H1 (cell line): Measurements from ENCODE around the gene FBXO46. TPM values are rescaled to one million over a fixed set of nuclear protein-coding genes. Genes with fewer than 3 reads are reported as not detected.

Experiments used
- CTCF ChIA-PET: fragments of 300-600 bp; sonication (Branson Sonifier 250); formaldehyde crosslinking; loops from one replicate; lab custom pipeline; 2021; ENCODE audit not compliant: partially characterized antibody; lab: Charles Lee
- POLR2A ChIA-PET: fragments of 300-600 bp; sonication (Branson Sonifier 250); formaldehyde crosslinking; loops from one replicate; lab custom pipeline; 2021; ENCODE audit warnings: inconsistent platforms; ENCODE audit not compliant: partially characterized antibody; lab: Charles Lee
- DNase-seq, 2 experiments: peaks; one replicate each; pipeline versions ENCODE4 v3.0.0 to v3.0.0-alpha.2; 2010 to 2022; ENCODE audit warnings: low spot score in 2 of 2, low read depth in 1 of 2, mixed read lengths in 1 of 2
- FAIRE-seq: peaks from 2 replicates; lab custom pipeline; 2011; peaks lifted over from hg19 to GRCh38; lab: Jason Lieb, UNC
- H2AFZ ChIP-seq: 2 replicates; pipeline ENCODE4 v1.8.1; 2012; ENCODE audit warnings: low read length, inconsistent platforms
- H2AK5ac ChIP-seq: 2 replicates; pipeline ENCODE4 v1.6.1; 2013; ENCODE audit warnings: low read depth, low read length
- H2BK120ac ChIP-seq: replicated peaks from 2 replicates; pipeline ENCODE3; 2013; ENCODE audit warnings: low read depth, low read length, inconsistent platforms
- H2BK12ac ChIP-seq: 2 replicates; pipeline ENCODE4 v1.6.1; 2013; ENCODE audit warnings: low read depth, low read length
- H2BK15ac ChIP-seq: 2 replicates; pipeline ENCODE4 v1.6.1; 2013; ENCODE audit warnings: low read length
- H2BK20ac ChIP-seq: 2 replicates; pipeline ENCODE4 v1.6.1; 2013; ENCODE audit warnings: low read length
- H2BK5ac ChIP-seq: 2 replicates; pipeline ENCODE4 v1.6.1; 2013; ENCODE audit warnings: low read depth, low read length
- H3K14ac ChIP-seq: 2 replicates; pipeline ENCODE4 v1.6.1; 2013; ENCODE audit warnings: inconsistent platforms; ENCODE audit not compliant: insufficient read length
- H3K18ac ChIP-seq: 2 replicates; pipeline ENCODE4 v1.6.1; 2013; ENCODE audit warnings: low read length; ENCODE audit errors: extremely low read depth
- H3K23ac ChIP-seq: 2 replicates; pipeline ENCODE4 v1.6.1; 2013; ENCODE audit warnings: inconsistent platforms; ENCODE audit not compliant: insufficient read length
- H3K23me2 ChIP-seq: 2 replicates; pipeline ENCODE4 v1.6.1; 2013; ENCODE audit warnings: low read depth, low read length
- H3K27ac ChIP-seq: 2 replicates; pipeline ENCODE4 v1.6.1; 2011; ENCODE audit warnings: low read depth, low read length, inconsistent platforms
- H3K27me3 ChIP-seq, 4 experiments: replicated peaks in 1 of 4; 1 replicate in 1 of 4; 2 replicates in 3 of 4; pipeline versions ENCODE4 v1.6.1 to v1.8.1; 2011 to 2013; ENCODE audit warnings: low read length in 3 of 4, mild to moderate bottlenecking in 3 of 4, inconsistent platforms in 2 of 4, mixed read lengths in 2 of 4, moderate library complexity in 1 of 4; ENCODE audit not compliant: control insufficient read depth in 3 of 4, insufficient read depth in 3 of 4; ENCODE audit errors: extremely low read depth in 1 of 4
- H3K36me3 ChIP-seq, 4 experiments: 2 replicates each; pipeline versions ENCODE4 v1.6.1 to v1.8.1; 2011 to 2013; ENCODE audit warnings: mild to moderate bottlenecking in 4 of 4, low read length in 3 of 4, moderate library complexity in 2 of 4, control low read depth in 1 of 4, inconsistent platforms in 1 of 4; ENCODE audit not compliant: insufficient read depth in 4 of 4, control insufficient read depth in 2 of 4
- H3K4ac ChIP-seq: replicated peaks from 2 replicates; pipeline ENCODE3; 2013; ENCODE audit warnings: low read length, low read depth, mixed read lengths, inconsistent platforms; ENCODE audit not compliant: insufficient read length
- H3K4me1 ChIP-seq, 4 experiments: replicated peaks in 1 of 4; 1 replicate in 1 of 4; 2 replicates in 3 of 4; pipeline versions ENCODE4 v1.6.1 to v1.8.1; 2011 to 2013; ENCODE audit warnings: low read length in 3 of 4, inconsistent platforms in 2 of 4, mixed read lengths in 1 of 4; ENCODE audit not compliant: insufficient read depth in 4 of 4, control insufficient read depth in 3 of 4
- H3K4me2 ChIP-seq, 2 experiments: 2 replicates each; pipeline versions ENCODE4 v1.6.1 to v1.8.1; 2011 to 2013; ENCODE audit warnings: low read depth in 2 of 2, low read length in 2 of 2, control low read depth in 1 of 2, inconsistent platforms in 1 of 2, mild to moderate bottlenecking in 1 of 2; ENCODE audit not compliant: insufficient read depth in 1 of 2
- H3K4me3 ChIP-seq, 4 experiments: fragments of 200-600, 300-600 bp in 1 of 4; sonication (generic), shearing (Covaris generic), sonication (Bioruptor Twin) in 1 of 4; 2 replicates each; pipeline versions ENCODE4 v1.5.1 to v1.8.1; 2011 to 2016; ENCODE audit warnings: low read length in 4 of 4, low read depth in 3 of 4, control low read depth in 2 of 4, inconsistent platforms in 2 of 4, mild to moderate bottlenecking in 2 of 4, mixed read lengths in 1 of 4, moderate library complexity in 1 of 4; ENCODE audit not compliant: insufficient read depth in 2 of 4; ENCODE audit errors: extremely low read depth in 1 of 4
- H3K56ac ChIP-seq: replicated peaks from 2 replicates; pipeline ENCODE3; 2013; ENCODE audit warnings: low read depth, mild to moderate bottlenecking, mixed read lengths, low read length, inconsistent platforms; ENCODE audit not compliant: insufficient read length
- H3K79me1 ChIP-seq: 2 replicates; pipeline ENCODE4 v1.6.1; 2013; ENCODE audit warnings: low read depth, low read length, control low read depth
- H3K79me2 ChIP-seq, 2 experiments: 2 replicates each; pipeline versions ENCODE4 v1.6.1 to v1.8.1; 2012 to 2013; ENCODE audit warnings: low read length in 2 of 2, mild to moderate bottlenecking in 2 of 2, inconsistent platforms in 1 of 2; ENCODE audit not compliant: insufficient read depth in 2 of 2, control insufficient read depth in 1 of 2
- H3K9ac ChIP-seq, 4 experiments: replicated peaks in 1 of 4; 1 replicate in 1 of 4; 2 replicates in 3 of 4; pipeline versions ENCODE4 v1.6.1 to v1.8.1; 2011 to 2013; ENCODE audit warnings: low read depth in 3 of 4, low read length in 3 of 4, control low read depth in 2 of 4, mild to moderate bottlenecking in 2 of 4, moderate library complexity in 2 of 4, inconsistent platforms in 1 of 4; ENCODE audit errors: extremely low read depth in 1 of 4
- H3K9me3 ChIP-seq, 2 experiments: 2 replicates each; pipeline versions ENCODE4 v1.6.1 to v1.8.1; 2012 to 2013; ENCODE audit warnings: mild to moderate bottlenecking in 2 of 2, moderate library complexity in 2 of 2, control low read depth in 1 of 2, inconsistent platforms in 1 of 2, low read depth in 1 of 2, low read length in 1 of 2, mixed read lengths in 1 of 2; ENCODE audit not compliant: insufficient read depth in 2 of 2
- H4K20me1 ChIP-seq, 2 experiments: replicated peaks in 1 of 2; 2 replicates each; pipeline versions ENCODE3 to v1.8.1; 2011 to 2013; ENCODE audit warnings: inconsistent platforms in 2 of 2, low read length in 2 of 2, mild to moderate bottlenecking in 1 of 2; ENCODE audit not compliant: insufficient read depth in 2 of 2, control insufficient read depth in 1 of 2
- H4K5ac ChIP-seq: 2 replicates; pipeline ENCODE4 v1.6.1; 2013; ENCODE audit warnings: low read length, low read depth, mixed read lengths, inconsistent platforms; ENCODE audit not compliant: insufficient read length
- H4K8ac ChIP-seq: 2 replicates; pipeline ENCODE4 v1.8.0; 2013; ENCODE audit warnings: mild to moderate bottlenecking, moderate library complexity, low read length, inconsistent platforms; ENCODE audit not compliant: insufficient read depth; ENCODE audit errors: extremely low read depth
- H4K91ac ChIP-seq: replicated peaks from 2 replicates; pipeline ENCODE3; 2013; ENCODE audit warnings: low read length, mixed read lengths, inconsistent platforms; ENCODE audit not compliant: insufficient read length
- ASH2L ChIP-seq: fragments of 200-600, 300-600 bp; sonication (generic); IDR thresholded peaks from one replicate; pipeline ENCODE4 v1.7.1; 2017; ENCODE audit warnings: low read length
- CHD1 ChIP-seq: IDR thresholded peaks from 2 replicates; pipeline ENCODE4 v1.6.1; 2012; ENCODE audit warnings: low read depth, low read length, improper control_type of control experiment
- EZH2 ChIP-seq: fragments of 200-600 bp; sonication (generic); IDR thresholded peaks from 2 replicates; pipeline ENCODE4 v1.7.1; 2012; ENCODE audit warnings: low read depth, mild to moderate bottlenecking, moderate library complexity, low read length, inconsistent platforms; ENCODE audit not compliant: severe bottlenecking
- KDM4A ChIP-seq: IDR thresholded peaks from one replicate; pipeline ENCODE4 v1.7.1; 2012; ENCODE audit warnings: low read depth, mild to moderate bottlenecking, moderate library complexity, low read length, inconsistent platforms; ENCODE audit not compliant: severe bottlenecking
- RNF2 ChIP-seq: fragments of 200-900, 300-1000 bp; sonication (generic); IDR thresholded peaks from 2 replicates; pipeline ENCODE4 v1.7.1; 2016; ENCODE audit warnings: borderline replicate concordance, low read depth, mild to moderate bottlenecking, antibody characterized with exemption, low read length; ENCODE audit not compliant: poor library complexity, severe bottlenecking; ENCODE audit errors: missing control alignments
- SIN3A ChIP-seq, 2 experiments: IDR thresholded peaks in 1 of 2; conservative IDR thresholded peaks in 1 of 2; 2 replicates each; pipeline ENCODE4 v1.6.1; 2011 to 2012; ENCODE audit warnings: low read length in 2 of 2, improper control_type of control experiment in 1 of 2, low read depth in 1 of 2, mild to moderate bottlenecking in 1 of 2
- SP1 ChIP-seq: IDR thresholded peaks from 2 replicates; pipeline ENCODE4 v1.6.1; 2011; ENCODE audit warnings: low read depth, low read length
- SP4 ChIP-seq: IDR thresholded peaks from 2 replicates; pipeline ENCODE4 v1.6.1; 2012; ENCODE audit warnings: low read length, inconsistent platforms
- TBP ChIP-seq: IDR thresholded peaks from 2 replicates; pipeline ENCODE4 v1.6.1; 2011; ENCODE audit warnings: low read depth, low read length, improper control_type of control experiment
- WGBS, 2 experiments: shearing (Covaris generic) in 1 of 2; methylation state at CpG; one replicate each; pipeline versions ENCODE4 v1.1.6 to v1.1.7; 2013 to 2015; ENCODE audit warnings: low lambda C conversion rate in 2 of 2, mixed read lengths in 2 of 2, inconsistent platforms in 1 of 2, low coverage in 1 of 2, missing lambda C conversion rate in 1 of 2; ENCODE audit not compliant: insufficient replicate concordance in 2 of 2, insufficient coverage in 1 of 2, insufficient read length in 1 of 2; ENCODE audit errors: extremely low coverage in 1 of 2, missing lambda C conversion rate in 1 of 2; 5-methylcytosine and 5-hydroxymethylcytosine counted together
- polyA plus RNA-seq, 7 experiments: library from polyadenylated mRNA; depleted of rRNA in 3 of 7; stranded (reverse) in 5 of 7; unstranded in 2 of 7; fragments of >200 nt in 5 of 7; fragments of 200-250 nt in 2 of 7; gene quantifications; 1 replicate in 5 of 7; 2 replicates in 1 of 7; 4 replicates in 1 of 7; pipeline versions ENCODE4 v1.2.1 to v1.2.3, GENCODE V29; 2011 to 2013; ENCODE audit warnings: missing spikeins in 2 of 7, mixed read lengths in 2 of 7
- total RNA-seq: library from RNA; stranded (reverse); fragmentation: NEBNext Ultra II Directional; extraction: Animal tissue kit (Norgen Biotek cat#: 25700); gene quantifications from 2 replicates; pipeline ENCODE4 v1.2.1, GENCODE V29; 2021

The FBXO46 gene
- total and polyA plus RNA-seq, 2 of the 8 experiments (the other 6 are each of a cell fraction or from before 2014, with no cell fraction given) = 11.2 to 38.9 TPM

DNA sequence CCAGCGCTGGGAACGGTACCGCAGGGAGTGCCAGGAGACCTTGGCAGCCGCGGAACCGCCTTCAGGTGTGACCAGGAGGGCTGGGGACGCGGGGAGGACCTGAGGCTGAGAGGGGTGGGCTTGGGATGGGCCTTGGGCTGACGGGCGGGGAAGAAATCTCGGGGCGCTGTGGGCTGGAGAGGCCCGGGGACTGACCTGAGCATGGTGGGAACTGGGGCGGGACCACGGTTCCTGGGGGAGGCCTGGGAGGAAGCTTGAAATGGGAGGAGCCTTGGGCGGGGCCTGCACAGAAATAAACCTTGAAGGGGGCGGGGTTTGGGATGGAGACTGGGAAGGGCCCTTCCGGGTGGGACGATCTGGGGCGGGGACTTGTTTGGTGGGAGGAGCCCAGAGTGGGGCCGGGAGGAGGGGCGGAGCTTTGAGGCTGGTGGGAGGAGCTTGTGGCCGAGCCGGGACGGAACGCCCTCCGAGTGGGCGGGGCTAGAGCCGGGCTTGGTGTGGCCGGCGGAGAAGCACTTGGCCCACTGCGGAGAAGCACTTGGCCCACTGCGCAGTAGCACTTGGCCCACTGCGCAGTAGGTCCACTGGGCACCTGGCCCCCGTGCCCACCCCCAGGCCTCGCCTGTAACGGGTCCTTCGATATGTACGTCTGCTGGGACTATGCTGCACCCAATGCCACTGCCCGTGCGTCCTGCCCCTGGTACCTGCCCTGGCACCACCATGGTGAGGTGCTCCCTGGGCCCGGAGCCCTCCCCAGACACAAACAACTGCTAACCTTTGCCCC is 59.8 kb downstream of the FBXO46 start:
- H2AFZ ChIP-seq = peak overlapping the region; percentile 48; the same call in 1 of the 2 replicates

More for the DNA sequence above, 59.8 kb downstream of the FBXO46 start:
- H2BK5ac ChIP-seq = no peak overlapping the region
- no peak overlapping the region for H3K27ac ChIP-seq
- WGBS, 2 experiments = 19% methylated on average over 27 of the region's 42 CpGs; no CpG with 5 or more reads in 1 of the 2 experiments
- H3K27me3 ChIP-seq = peaks cover 18 to 31% (median 27%) of the 10 kb centered on the region in 4 experiments
- no peak overlapping the region for H2BK20ac ChIP-seq
- no peak overlapping the region for H3K9ac ChIP-seq
- no peaks in the 10 kb centered on the region for H3K9me3 ChIP-seq
- no peak overlapping the region for H3K14ac ChIP-seq
- H3K4me1 ChIP-seq = peaks cover 9 to 14% (median 10%) of the 10 kb centered on the region in 4 experiments
- no peak overlapping the region for H3K56ac ChIP-seq
- no peak overlapping the region for H3K23ac ChIP-seq
- DNase-seq (peak; percentile 93 to 100), FAIRE-seq (peak; percentile 75)
- H3K4me2 ChIP-seq = peak overlapping the region; percentile 77 to 95
- no peaks in the 10 kb centered on the region for H3K79me1 ChIP-seq
- ChIA-PET CTCF (interaction anchor here (0.8 to 2.5 kb wide), 7 partner anchors 10 to 147 kb away, joined by 3 to 7 read pairs (median 4); partner anchors contain the start of genes QPCTL and SNRPD2), POLR2A (interaction anchor here (0.6 to 2.3 kb wide), 12 partner anchors 10 to 155 kb away, joined by 3 to 12 read pairs (median 4); partner anchors contain the start of genes OPA3, QPCTL, SIX5 and SNRPD2)
- peak overlapping the region; percentile 91 for H3K4ac ChIP-seq
- H2BK12ac ChIP-seq = peak overlapping the region; percentile 18; the same call in 1 of the 2 replicates
- peak overlapping the region; percentile 62 for H4K5ac ChIP-seq
- H3K79me2 ChIP-seq = no peaks in the 10 kb centered on the region
- H2AK5ac ChIP-seq = no peak overlapping the region
- peak overlapping the region; percentile 81 for H4K91ac ChIP-seq
- H3K4me3 ChIP-seq = peak overlapping the region; percentile 37 to 69 (median 50)
- peaks cover 21% of the 10 kb centered on the region for H3K23me2 ChIP-seq
- no peak overlapping the region for H2BK120ac ChIP-seq
- peak overlapping the region; percentile 57; the same call in 1 of the 2 replicates for H4K8ac ChIP-seq
- TF ChIP-seq CHD1 (no peak), RNF2 (no peak), KDM4A (peak; percentile 57), EZH2 (no peak), SIN3A (conservative IDR thresholded peaks at IDR 0.05 in 1 of 2, IDR thresholded peaks at IDR 0.05 in 1 of 2; ENCODE audit: low read depth in 1 of 2, low read length in 2 of 2) (0 out of 4 replicates have a peak, but pooled peaks of 1 of the 2 experiments have one; percentile 21), SP4 (peak; percentile 54; the same call in 1 of the 2 replicates), ASH2L (peak; percentile 32), TBP (peak; percentile 15; the same call in 1 of the 2 replicates), SP1 (peak; percentile 52; the same call in 1 of the 2 replicates)
- H3K36me3 ChIP-seq = no peaks in the 10 kb centered on the region
- no peak overlapping the region; the same call in 1 of the 2 replicates for H2BK15ac ChIP-seq
- no peaks in the 10 kb centered on the region for H4K20me1 ChIP-seq
- H3K18ac ChIP-seq = peak overlapping the region; percentile 90
